Measurements from ENCODE around the gene CD300E.

CD300E gene

GRCh38 chr17:74561586-74561985, 62.0 kb downstream of the CD300E start:
- no peak for DNase-seq

All from bone marrow (tissue), 2 donors.